Stimulated activated CD4-positive, alpha-beta T cell treated with anti-CD3 and anti-CD28 coated beads, Interleukin-1b, Interleukin-23, amount 100 ng/mL, for 4 hours (primary cell): ENCODE measurements around the gene STKLD1.
A peak's percentile ranks its signal among the peaks of the same experiment; 100 is the strongest.

ENCODE experiments used
- DNase-seq, 2 donors: peaks; one replicate each; pipeline ENCODE4 v3.0.0-alpha.2; 2020; ENCODE audit warnings: low read depth in 2 of 2

The STKLD1 gene

GRCh38 chr9:133345596-133345995 lies 30.6 kb upstream of the STKLD1 start:
- DNase-seq: no peak

- no peak for DNase-seq
These were observed 30.0 kb upstream of the STKLD1 start for GRCh38 chr9:133346021-133346785.

GRCh38 chr9:133347515-133347984 lies 28.6 kb upstream of the STKLD1 start:
- peak; percentile 36 to 47 for DNase-seq

- DNase-seq: peak; percentile 84 to 89
These were observed 28.0 kb upstream of the STKLD1 start, which contains the start of the genes MED22 and RPL7A for GRCh38 chr9:133347985-133348717. MED22 (minus strand) TSS chr9:133348131; CDS start chr9:133346662, 1,469 bp downstream. RPL7A (plus strand) TSS chr9:133348218; CDS start chr9:133348244, 26 bp downstream.

DNA sequence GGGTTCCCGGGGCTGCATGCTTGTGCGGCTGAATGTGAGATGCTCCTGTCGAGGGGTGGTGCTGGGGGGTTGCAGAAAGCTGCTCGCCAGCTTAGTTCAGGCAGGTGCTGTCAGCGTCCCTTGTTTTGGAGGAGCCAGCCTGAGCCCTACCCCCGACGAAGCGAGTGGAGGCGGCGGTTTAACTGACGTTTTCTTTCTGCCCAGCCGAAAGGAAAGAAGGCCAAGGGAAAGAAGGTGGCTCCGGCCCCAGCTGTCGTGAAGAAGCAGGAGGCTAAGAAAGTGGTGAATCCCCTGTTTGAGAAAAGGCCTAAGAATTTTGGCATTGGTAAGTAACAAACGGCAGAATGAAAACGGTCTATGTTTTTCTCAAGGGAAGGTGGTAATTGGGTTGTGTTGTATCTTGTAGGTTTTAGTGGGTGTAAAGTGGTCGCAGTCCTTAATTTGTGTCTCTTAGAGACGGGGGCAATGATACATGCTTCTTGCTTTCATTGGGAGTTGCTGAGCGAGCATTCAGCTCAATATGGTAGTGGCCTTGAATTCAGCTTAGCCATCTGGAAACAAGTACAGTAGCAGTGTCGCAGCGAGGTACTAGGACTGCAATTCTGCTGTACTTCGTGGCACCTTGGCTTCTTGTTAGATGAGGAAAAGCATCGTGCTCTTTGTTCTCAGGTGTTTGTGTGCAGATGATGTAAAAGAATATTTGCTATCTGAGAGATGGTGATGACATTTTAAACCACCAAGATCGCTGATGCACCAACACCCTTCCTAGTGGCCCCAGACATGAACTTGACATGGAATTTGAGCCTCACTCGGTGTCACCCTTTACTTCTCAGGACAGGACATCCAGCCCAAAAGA lies 27.2 kb upstream of the STKLD1 start:
- no peak for DNase-seq

GRCh38 chr9:133349965-133350616 lies 26.1 kb upstream of the STKLD1 start:
- DNase-seq: no peak

DNA sequence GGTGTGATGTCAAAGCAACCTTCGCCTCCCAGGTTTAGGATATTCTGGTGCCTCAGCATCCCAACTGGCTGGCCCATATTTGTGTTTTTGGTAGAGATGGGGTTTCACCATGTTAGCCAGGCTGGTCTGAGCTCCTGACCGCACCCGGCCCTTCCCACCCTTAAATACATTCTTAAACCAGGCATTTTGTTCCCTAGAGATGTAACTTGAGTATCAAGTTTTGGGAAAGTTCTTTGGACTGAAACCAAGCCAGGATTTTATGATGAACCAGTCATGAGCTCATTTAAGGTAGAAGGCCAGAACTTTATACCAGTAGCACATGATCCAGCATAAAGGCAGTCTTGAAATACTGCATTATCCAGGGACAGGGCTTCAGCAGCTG lies 24.6 kb upstream of the STKLD1 start:
- DNase-seq: no peak

- DNase-seq: peak in 1 of 2 donors; percentile 38
These were observed 24.1 kb upstream of the STKLD1 start for GRCh38 chr9:133351908-133352634.

- no peak for DNase-seq
These were observed 23.4 kb upstream of the STKLD1 start for GRCh38 chr9:133352635-133353340.

GRCh38 chr9:133353548-133353947 lies 22.6 kb upstream of the STKLD1 start:
- DNase-seq: no peak

GRCh38 chr9:133354766-133355165 lies 21.4 kb upstream of the STKLD1 start:
- DNase-seq: no peak

GRCh38 chr9:133355881-133356357 lies 20.2 kb upstream of the STKLD1 start:
- DNase-seq: no peak

GRCh38 chr9:133356391-133357091 lies 19.6 kb upstream of the STKLD1 start, which contains the start of the genes SURF1 and SURF2:
SURF1 (minus strand) TSS chr9:133356487; CDS start chr9:133356453, 34 bp downstream.
SURF2 (plus strand) TSS chr9:133356550; CDS start chr9:133356593, 43 bp downstream.
- peak; percentile 83 to 95 for DNase-seq

DNA sequence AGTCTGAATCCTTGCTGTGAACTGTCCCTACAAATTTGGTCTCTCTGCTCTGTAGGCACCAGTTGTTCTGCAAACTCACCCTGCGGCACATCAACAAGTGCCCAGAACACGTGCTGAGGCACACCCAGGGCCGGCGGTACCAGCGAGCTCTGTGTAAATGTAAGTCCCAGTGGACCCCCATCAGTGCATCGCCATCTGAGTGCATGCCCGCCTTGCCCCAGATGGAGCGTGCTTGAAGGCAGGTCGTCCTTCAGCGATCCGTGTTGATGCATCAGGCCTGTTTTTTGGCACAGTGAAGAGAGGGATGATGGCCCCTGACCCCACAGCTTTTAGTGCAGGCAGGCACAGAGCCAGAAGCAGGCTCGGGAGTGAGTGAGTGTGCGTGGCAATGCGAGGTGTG lies 18.5 kb upstream of the STKLD1 start:
- DNase-seq: no peak

DNA sequence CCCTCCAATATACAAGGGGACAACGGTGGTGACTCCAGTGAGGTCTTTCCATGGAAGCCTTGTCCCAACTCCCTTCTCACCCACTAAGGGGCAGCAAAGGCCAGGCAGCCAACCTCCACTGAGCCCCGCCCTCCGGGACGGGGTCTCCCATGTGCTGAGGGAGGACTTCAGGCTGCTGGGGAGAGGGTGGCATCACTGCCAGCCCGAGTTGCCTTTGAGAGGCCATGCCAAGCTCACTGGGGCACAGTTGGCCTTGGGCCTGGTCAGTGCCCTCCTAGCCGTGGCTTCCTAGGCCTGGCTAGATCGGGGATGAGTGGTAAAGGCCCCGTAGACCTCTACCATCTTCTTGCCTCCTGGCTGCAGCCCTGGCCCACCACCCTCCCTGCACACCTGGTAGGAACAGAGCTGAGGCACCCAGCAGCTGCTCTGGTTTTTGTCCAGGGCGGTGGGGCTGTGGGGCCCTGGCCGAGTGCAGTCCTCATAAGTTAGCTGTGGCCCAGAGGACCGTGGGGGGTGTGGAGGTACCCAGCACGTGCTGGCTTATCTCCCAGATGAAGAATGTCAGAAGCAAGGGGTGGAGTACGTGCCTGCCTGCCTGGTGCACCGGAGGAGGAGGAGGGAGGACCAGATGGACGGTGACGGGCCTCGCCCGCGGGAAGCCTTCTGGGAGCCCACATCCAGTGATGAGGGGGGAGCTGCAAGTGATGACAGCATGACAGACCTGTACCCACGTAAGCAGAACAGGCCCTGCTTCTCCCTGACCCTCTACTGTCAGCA lies 16.6 kb upstream of the STKLD1 start:
- DNase-seq: no peak

DNA sequence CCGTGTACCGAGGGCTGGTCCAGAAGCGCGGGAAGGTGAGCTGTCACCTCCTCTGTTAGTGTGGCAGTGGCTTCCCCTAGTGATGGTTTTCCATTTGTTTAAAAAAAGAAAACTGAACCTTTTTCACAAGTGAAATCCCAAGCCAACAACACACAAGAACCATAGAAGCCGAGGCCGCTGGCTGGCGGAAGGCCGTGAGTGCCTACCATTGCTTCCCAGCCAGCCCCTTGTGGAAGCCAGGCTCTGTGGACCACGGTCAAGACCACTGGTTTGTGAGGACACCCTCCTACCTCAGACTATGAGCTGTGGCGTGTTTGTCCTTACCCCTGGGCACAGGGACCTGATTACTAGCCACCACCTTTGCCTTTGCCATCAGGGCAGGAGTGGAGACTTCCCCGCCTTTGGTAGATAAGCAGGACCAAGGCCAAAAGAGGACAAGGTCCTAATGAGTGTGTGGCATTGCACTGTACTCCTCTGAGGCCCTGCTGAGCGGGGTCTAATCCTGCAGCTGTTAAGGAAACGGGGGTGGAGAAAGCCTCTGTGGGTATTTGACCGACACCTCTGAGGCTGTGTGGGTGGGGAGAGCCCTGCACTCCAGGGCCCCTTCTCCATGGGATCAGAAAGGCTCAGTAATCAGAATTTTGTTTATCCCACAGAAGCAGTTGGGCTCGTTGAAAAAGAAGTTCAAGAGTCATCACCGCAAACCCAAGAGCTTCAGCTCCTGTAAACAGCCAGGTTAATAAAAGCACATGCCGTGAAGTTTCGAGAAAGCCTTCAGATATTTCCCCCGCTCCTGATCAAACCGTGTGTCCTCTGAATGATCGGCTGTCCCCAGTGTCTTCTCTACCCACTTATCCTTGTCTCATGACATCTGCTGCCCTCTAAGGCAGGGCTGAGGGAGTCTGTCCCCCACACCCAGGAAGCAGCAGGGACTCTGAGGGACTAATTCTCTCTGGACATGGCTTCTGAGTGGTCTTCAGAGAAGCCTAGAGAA lies 15.5 kb upstream of the STKLD1 start:
- no peak for DNase-seq

- no peak for DNase-seq
These were observed 14.6 kb upstream of the STKLD1 start for GRCh38 chr9:133361507-133362092.
